H1 (cell line): ENCODE results near the gene S1PR1. TPM values are rescaled to one million over a fixed set of nuclear protein-coding genes. Genes with fewer than 3 reads are reported as not detected.
"Not testable (repeated sequence)": the region's sequence is repeated elsewhere in the genome, so short reads cannot be mapped to it uniquely, and the experiment has no call there.

Experiments used
- CTCF ChIA-PET: fragments of 300-600 bp; sonication (Branson Sonifier 250); formaldehyde crosslinking; loops from one replicate; lab custom pipeline; 2021; ENCODE audit not compliant: partially characterized antibody; lab: Charles Lee
- POLR2A ChIA-PET: fragments of 300-600 bp; sonication (Branson Sonifier 250); formaldehyde crosslinking; loops from one replicate; lab custom pipeline; 2021; ENCODE audit warnings: inconsistent platforms; ENCODE audit not compliant: partially characterized antibody; lab: Charles Lee
- DNase-seq, 2 experiments: peaks; one replicate each; pipeline versions ENCODE4 v3.0.0 to v3.0.0-alpha.2; 2010 to 2022; ENCODE audit warnings: low spot score in 2 of 2, low read depth in 1 of 2, mixed read lengths in 1 of 2
- FAIRE-seq: peaks from 2 replicates; lab custom pipeline; 2011; peaks lifted over from hg19 to GRCh38; lab: Jason Lieb, UNC
- H2AFZ ChIP-seq: 2 replicates; pipeline ENCODE4 v1.8.1; 2012; ENCODE audit warnings: low read length, inconsistent platforms
- H2AK5ac ChIP-seq: 2 replicates; pipeline ENCODE4 v1.6.1; 2013; ENCODE audit warnings: low read depth, low read length
- H2BK120ac ChIP-seq: replicated peaks from 2 replicates; pipeline ENCODE3; 2013; ENCODE audit warnings: low read depth, low read length, inconsistent platforms
- H2BK12ac ChIP-seq: 2 replicates; pipeline ENCODE4 v1.6.1; 2013; ENCODE audit warnings: low read depth, low read length
- H2BK15ac ChIP-seq: 2 replicates; pipeline ENCODE4 v1.6.1; 2013; ENCODE audit warnings: low read length
- H2BK20ac ChIP-seq: 2 replicates; pipeline ENCODE4 v1.6.1; 2013; ENCODE audit warnings: low read length
- H2BK5ac ChIP-seq: 2 replicates; pipeline ENCODE4 v1.6.1; 2013; ENCODE audit warnings: low read depth, low read length
- H3K14ac ChIP-seq: 2 replicates; pipeline ENCODE4 v1.6.1; 2013; ENCODE audit warnings: inconsistent platforms; ENCODE audit not compliant: insufficient read length
- H3K18ac ChIP-seq: 2 replicates; pipeline ENCODE4 v1.6.1; 2013; ENCODE audit warnings: low read length; ENCODE audit errors: extremely low read depth
- H3K23ac ChIP-seq: 2 replicates; pipeline ENCODE4 v1.6.1; 2013; ENCODE audit warnings: inconsistent platforms; ENCODE audit not compliant: insufficient read length
- H3K23me2 ChIP-seq: 2 replicates; pipeline ENCODE4 v1.6.1; 2013; ENCODE audit warnings: low read depth, low read length
- H3K27ac ChIP-seq: 2 replicates; pipeline ENCODE4 v1.6.1; 2011; ENCODE audit warnings: low read depth, low read length, inconsistent platforms
- H3K27me3 ChIP-seq, 4 experiments: replicated peaks in 1 of 4; 1 replicate in 1 of 4; 2 replicates in 3 of 4; pipeline versions ENCODE4 v1.6.1 to v1.8.1; 2011 to 2013; ENCODE audit warnings: low read length in 3 of 4, mild to moderate bottlenecking in 3 of 4, inconsistent platforms in 2 of 4, mixed read lengths in 2 of 4, moderate library complexity in 1 of 4; ENCODE audit not compliant: control insufficient read depth in 3 of 4, insufficient read depth in 3 of 4; ENCODE audit errors: extremely low read depth in 1 of 4
- H3K36me3 ChIP-seq, 4 experiments: 2 replicates each; pipeline versions ENCODE4 v1.6.1 to v1.8.1; 2011 to 2013; ENCODE audit warnings: mild to moderate bottlenecking in 4 of 4, low read length in 3 of 4, moderate library complexity in 2 of 4, control low read depth in 1 of 4, inconsistent platforms in 1 of 4; ENCODE audit not compliant: insufficient read depth in 4 of 4, control insufficient read depth in 2 of 4
- H3K4ac ChIP-seq: replicated peaks from 2 replicates; pipeline ENCODE3; 2013; ENCODE audit warnings: low read length, low read depth, mixed read lengths, inconsistent platforms; ENCODE audit not compliant: insufficient read length
- H3K4me1 ChIP-seq, 4 experiments: replicated peaks in 1 of 4; 1 replicate in 1 of 4; 2 replicates in 3 of 4; pipeline versions ENCODE4 v1.6.1 to v1.8.1; 2011 to 2013; ENCODE audit warnings: low read length in 3 of 4, inconsistent platforms in 2 of 4, mixed read lengths in 1 of 4; ENCODE audit not compliant: insufficient read depth in 4 of 4, control insufficient read depth in 3 of 4
- H3K4me2 ChIP-seq, 2 experiments: 2 replicates each; pipeline versions ENCODE4 v1.6.1 to v1.8.1; 2011 to 2013; ENCODE audit warnings: low read depth in 2 of 2, low read length in 2 of 2, control low read depth in 1 of 2, inconsistent platforms in 1 of 2, mild to moderate bottlenecking in 1 of 2; ENCODE audit not compliant: insufficient read depth in 1 of 2
- H3K4me3 ChIP-seq, 4 experiments: fragments of 200-600, 300-600 bp in 1 of 4; sonication (generic), shearing (Covaris generic), sonication (Bioruptor Twin) in 1 of 4; 2 replicates each; pipeline versions ENCODE4 v1.5.1 to v1.8.1; 2011 to 2016; ENCODE audit warnings: low read length in 4 of 4, low read depth in 3 of 4, control low read depth in 2 of 4, inconsistent platforms in 2 of 4, mild to moderate bottlenecking in 2 of 4, mixed read lengths in 1 of 4, moderate library complexity in 1 of 4; ENCODE audit not compliant: insufficient read depth in 2 of 4; ENCODE audit errors: extremely low read depth in 1 of 4
- H3K56ac ChIP-seq: replicated peaks from 2 replicates; pipeline ENCODE3; 2013; ENCODE audit warnings: low read depth, mild to moderate bottlenecking, mixed read lengths, low read length, inconsistent platforms; ENCODE audit not compliant: insufficient read length
- H3K79me1 ChIP-seq: 2 replicates; pipeline ENCODE4 v1.6.1; 2013; ENCODE audit warnings: low read depth, low read length, control low read depth
- H3K79me2 ChIP-seq, 2 experiments: 2 replicates each; pipeline versions ENCODE4 v1.6.1 to v1.8.1; 2012 to 2013; ENCODE audit warnings: low read length in 2 of 2, mild to moderate bottlenecking in 2 of 2, inconsistent platforms in 1 of 2; ENCODE audit not compliant: insufficient read depth in 2 of 2, control insufficient read depth in 1 of 2
- H3K9ac ChIP-seq, 4 experiments: replicated peaks in 1 of 4; 1 replicate in 1 of 4; 2 replicates in 3 of 4; pipeline versions ENCODE4 v1.6.1 to v1.8.1; 2011 to 2013; ENCODE audit warnings: low read depth in 3 of 4, low read length in 3 of 4, control low read depth in 2 of 4, mild to moderate bottlenecking in 2 of 4, moderate library complexity in 2 of 4, inconsistent platforms in 1 of 4; ENCODE audit errors: extremely low read depth in 1 of 4
- H3K9me3 ChIP-seq, 2 experiments: 2 replicates each; pipeline versions ENCODE4 v1.6.1 to v1.8.1; 2012 to 2013; ENCODE audit warnings: mild to moderate bottlenecking in 2 of 2, moderate library complexity in 2 of 2, control low read depth in 1 of 2, inconsistent platforms in 1 of 2, low read depth in 1 of 2, low read length in 1 of 2, mixed read lengths in 1 of 2; ENCODE audit not compliant: insufficient read depth in 2 of 2
- H4K20me1 ChIP-seq, 2 experiments: replicated peaks in 1 of 2; 2 replicates each; pipeline versions ENCODE3 to v1.8.1; 2011 to 2013; ENCODE audit warnings: inconsistent platforms in 2 of 2, low read length in 2 of 2, mild to moderate bottlenecking in 1 of 2; ENCODE audit not compliant: insufficient read depth in 2 of 2, control insufficient read depth in 1 of 2
- H4K5ac ChIP-seq: 2 replicates; pipeline ENCODE4 v1.6.1; 2013; ENCODE audit warnings: low read length, low read depth, mixed read lengths, inconsistent platforms; ENCODE audit not compliant: insufficient read length
- H4K8ac ChIP-seq: 2 replicates; pipeline ENCODE4 v1.8.0; 2013; ENCODE audit warnings: mild to moderate bottlenecking, moderate library complexity, low read length, inconsistent platforms; ENCODE audit not compliant: insufficient read depth; ENCODE audit errors: extremely low read depth
- H4K91ac ChIP-seq: replicated peaks from 2 replicates; pipeline ENCODE3; 2013; ENCODE audit warnings: low read length, mixed read lengths, inconsistent platforms; ENCODE audit not compliant: insufficient read length
- WGBS, 2 experiments: shearing (Covaris generic) in 1 of 2; methylation state at CpG; one replicate each; pipeline versions ENCODE4 v1.1.6 to v1.1.7; 2013 to 2015; ENCODE audit warnings: low lambda C conversion rate in 2 of 2, mixed read lengths in 2 of 2, inconsistent platforms in 1 of 2, low coverage in 1 of 2, missing lambda C conversion rate in 1 of 2; ENCODE audit not compliant: insufficient replicate concordance in 2 of 2, insufficient coverage in 1 of 2, insufficient read length in 1 of 2; ENCODE audit errors: extremely low coverage in 1 of 2, missing lambda C conversion rate in 1 of 2; 5-methylcytosine and 5-hydroxymethylcytosine counted together
- polyA plus RNA-seq, 7 experiments: library from polyadenylated mRNA; depleted of rRNA in 3 of 7; stranded (reverse) in 5 of 7; unstranded in 2 of 7; fragments of >200 nt in 5 of 7; fragments of 200-250 nt in 2 of 7; gene quantifications; 1 replicate in 5 of 7; 2 replicates in 1 of 7; 4 replicates in 1 of 7; pipeline versions ENCODE4 v1.2.1 to v1.2.3, GENCODE V29; 2011 to 2013; ENCODE audit warnings: missing spikeins in 2 of 7, mixed read lengths in 2 of 7
- total RNA-seq: library from RNA; stranded (reverse); fragmentation: NEBNext Ultra II Directional; extraction: Animal tissue kit (Norgen Biotek cat#: 25700); gene quantifications from 2 replicates; pipeline ENCODE4 v1.2.1, GENCODE V29; 2021

The S1PR1 gene
- total and polyA plus RNA-seq, 2 of the 8 experiments (the other 6 are each of a cell fraction or from before 2014, with no cell fraction given) = 3.5 to 5.5 TPM

GRCh38 chr1:101207271-101207670 lies 29.5 kb upstream of the S1PR1 start:
- H3K23me2 ChIP-seq, H3K4ac ChIP-seq, H2BK120ac ChIP-seq, H3K9me3 ChIP-seq, H3K14ac ChIP-seq, H3K18ac ChIP-seq, H3K4me2 ChIP-seq, FAIRE-seq, H4K5ac ChIP-seq, H3K27me3 ChIP-seq, H3K4me1 ChIP-seq, H4K91ac ChIP-seq, H3K79me2 ChIP-seq, H2AFZ ChIP-seq, H2AK5ac ChIP-seq, H2BK5ac ChIP-seq, H3K23ac ChIP-seq, H3K36me3 ChIP-seq, DNase-seq, H3K4me3 ChIP-seq, H2BK20ac ChIP-seq, H3K9ac ChIP-seq, H3K56ac ChIP-seq, H3K27ac ChIP-seq, H2BK15ac ChIP-seq, H4K20me1 ChIP-seq, H4K8ac ChIP-seq, CTCF ChIA-PET, POLR2A ChIA-PET, H2BK12ac ChIP-seq, H3K79me1 ChIP-seq: not testable (repeated sequence)
- WGBS, 2 experiments = 95% methylated on average over 6 of the region's 9 CpGs; no CpG with 5 or more reads in 1 of the 2 experiments
